C4-2B (cell line): ENCODE results near the gene FBXO8.

Experiments used
- CTCF ChIP-seq: fragments of 450-650 bp; conservative IDR thresholded peaks from 2 replicates; pipeline ENCODE4 v1.5.1; 2017; ENCODE audit warnings: mild to moderate bottlenecking
- ZFX ChIP-seq: fragments of 450-650 bp; IDR thresholded peaks from 2 replicates; pipeline ENCODE4 v1.6.1; 2017

- TF ChIP-seq CTCF (peak; percentile 78), ZFX (no peak)
Observed at GRCh38 chr4:174222266-174222872, 61.1 kb downstream of the FBXO8 start.
